Stimulated activated CD8-positive, alpha-beta memory T cell treated with anti-CD3 and anti-CD28 coated beads, Interleukin-15, amount 100 ng/mL, for 48 hours (primary cell): Measurements from ENCODE around the gene MALT1.
A peak's percentile ranks its signal among the peaks of the same experiment; 100 is the strongest.
"Not testable (repeated sequence)": the region's sequence is repeated elsewhere in the genome, so short reads cannot be mapped to it uniquely, and the experiment has no call there.

Experiments used
- DNase-seq, 2 donors: peaks; one replicate each; pipeline ENCODE4 v3.0.0-alpha.2; 2020; ENCODE audit warnings: low read depth in 2 of 2

The MALT1 gene

DNA sequence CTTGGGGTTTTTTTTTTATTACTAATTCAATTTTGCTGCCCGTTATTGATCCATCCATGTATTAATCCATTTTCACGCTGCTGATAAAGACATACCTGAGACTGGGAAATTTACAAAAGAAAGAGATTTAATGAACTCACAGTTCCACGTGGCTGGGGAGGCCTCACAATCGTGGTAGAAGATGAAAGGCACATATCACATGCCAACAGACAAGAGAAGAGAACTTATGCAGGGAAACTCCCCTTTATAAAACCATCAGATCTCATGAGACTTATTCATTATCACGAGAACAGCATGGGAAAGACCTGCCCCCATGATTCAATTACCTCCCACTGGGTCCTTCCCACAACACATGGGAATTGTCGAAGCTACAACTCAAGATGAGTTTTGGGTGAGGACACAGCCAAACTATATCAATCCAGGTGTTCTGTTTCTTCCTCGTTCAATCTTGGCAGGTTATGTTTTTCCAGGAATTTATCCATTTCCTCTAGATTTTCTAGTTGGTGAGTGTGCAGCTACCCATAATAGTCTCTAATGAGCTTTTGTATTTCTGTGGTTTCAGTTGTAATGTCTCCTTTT is 18.0 kb upstream of the MALT1 start:
- not testable (repeated sequence) for DNase-seq

DNA sequence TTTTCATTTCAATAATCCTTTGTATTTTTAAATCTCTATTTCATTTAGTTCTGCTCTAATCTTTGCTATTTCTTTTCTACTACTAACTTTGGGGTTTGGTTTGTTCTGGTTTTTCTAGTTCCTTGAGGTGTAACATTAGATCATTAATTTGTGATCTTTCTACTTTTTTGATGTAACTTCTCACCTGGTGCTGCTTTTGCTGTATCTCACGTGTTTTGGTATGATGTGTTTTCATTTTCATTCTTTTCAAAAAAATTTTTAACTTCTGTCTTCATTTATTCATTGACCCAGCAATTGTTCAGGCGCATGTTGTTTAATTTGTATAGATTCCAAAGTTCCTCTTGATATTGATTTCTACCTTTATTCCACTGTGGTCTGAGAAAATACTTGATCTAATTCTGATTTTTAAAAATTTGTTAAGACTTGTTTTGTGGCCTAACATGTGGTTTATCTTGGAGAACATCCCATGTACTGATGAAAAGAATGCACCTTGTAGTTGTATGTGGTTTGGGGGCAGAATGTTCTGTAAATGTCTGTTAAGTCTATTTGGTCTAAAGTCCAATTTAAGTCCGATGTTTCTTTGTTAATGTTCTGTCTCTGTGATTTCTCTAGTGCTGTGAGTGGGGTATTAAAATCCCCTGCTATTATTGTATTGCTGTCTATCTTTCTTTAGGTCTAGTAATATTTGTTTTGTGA is 17.3 kb upstream of the MALT1 start:
- DNase-seq: no peak

DNA sequence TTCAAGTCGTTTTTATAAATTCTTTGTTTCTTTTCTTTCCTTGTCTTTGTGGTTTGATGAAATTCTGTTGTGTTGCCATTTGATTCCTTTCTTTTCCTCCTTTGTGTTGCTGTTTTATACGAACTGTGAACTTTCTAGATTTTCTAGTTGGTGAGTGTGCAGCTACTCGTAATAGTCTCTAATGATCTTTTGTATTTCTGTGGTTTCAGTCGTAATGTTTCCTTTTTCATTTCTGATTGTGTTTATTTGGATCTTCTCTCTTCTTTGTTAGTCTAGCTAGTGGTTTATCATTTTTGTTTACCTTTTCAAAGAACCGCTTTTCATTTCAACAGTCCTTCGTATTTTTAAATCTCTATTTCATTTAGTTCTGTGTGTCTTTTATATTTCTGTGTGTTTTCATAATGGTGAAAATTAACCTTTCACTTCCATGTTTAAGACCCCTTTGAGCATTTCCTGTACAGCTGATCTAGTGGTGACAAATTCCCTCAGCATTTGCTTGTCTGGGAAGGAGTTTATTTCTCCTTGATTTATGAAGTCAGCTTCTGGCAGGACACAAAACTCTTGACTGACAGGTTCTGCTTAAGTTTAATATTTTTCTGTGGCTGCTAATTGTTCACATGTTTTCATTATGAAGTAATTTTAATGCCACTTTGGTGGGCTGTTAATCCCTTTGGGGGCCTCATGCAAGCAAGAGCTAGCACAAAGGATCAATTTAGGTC is 16.2 kb upstream of the MALT1 start:
- DNase-seq: no peak

DNA sequence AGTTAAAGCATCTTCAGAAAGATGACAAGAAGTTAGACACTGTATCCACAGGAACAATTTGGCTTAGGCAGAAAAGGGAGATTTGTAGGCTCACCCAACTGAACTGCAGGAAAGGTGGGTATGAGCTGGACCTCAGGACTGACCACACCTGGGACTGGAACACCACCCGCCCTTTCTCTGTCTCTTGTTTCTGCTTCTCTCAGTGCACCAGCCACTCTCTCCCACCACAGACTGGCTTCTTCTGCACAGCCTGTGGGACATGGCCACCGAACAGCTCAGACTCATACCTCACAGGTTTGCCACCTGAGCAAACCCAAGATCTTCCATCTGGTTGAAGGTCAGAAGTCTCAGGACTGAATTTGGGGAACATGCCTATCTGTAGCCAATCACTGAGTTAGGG is 14.2 kb upstream of the MALT1 start:
- no peak for DNase-seq

DNA sequence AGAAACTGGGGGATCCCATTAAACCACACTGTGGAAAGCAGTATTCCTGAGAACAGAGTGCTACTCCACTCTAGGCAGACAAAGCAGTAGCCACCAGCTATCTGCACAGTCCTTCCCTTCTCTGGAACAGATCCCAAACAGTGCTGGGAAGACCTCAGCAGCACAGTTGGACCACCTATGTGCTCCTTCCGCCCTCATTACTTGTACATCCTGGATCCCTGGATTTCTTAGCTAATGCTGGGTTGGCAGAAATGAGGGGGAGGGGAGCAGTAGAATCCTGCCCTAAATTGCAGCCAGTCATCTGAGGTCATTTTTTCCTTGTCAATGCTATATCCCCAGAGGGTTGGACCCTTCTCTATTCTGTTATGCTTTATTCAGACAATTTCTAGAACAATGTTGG is 13.8 kb upstream of the MALT1 start:
- no peak for DNase-seq

DNA sequence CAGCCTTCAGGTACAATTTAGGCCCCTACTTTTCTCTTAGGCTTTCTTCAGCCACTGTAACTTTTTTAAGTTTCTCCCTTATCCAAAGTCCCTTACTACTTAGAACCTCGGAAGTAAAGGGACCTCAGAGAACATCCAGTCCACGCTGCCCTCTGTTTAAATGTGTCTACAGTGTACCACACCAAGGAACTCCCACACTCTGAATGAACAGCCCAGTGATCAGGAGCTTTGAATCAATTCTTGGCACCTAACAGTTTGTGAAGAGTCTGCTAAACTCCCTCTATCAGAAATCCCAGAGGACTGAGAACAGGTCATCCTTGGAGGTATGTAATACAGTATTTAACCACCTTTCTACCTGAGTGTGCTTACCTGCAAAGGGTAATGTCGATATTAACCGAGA is 11.6 kb upstream of the MALT1 start:
- no peak for DNase-seq

DNA sequence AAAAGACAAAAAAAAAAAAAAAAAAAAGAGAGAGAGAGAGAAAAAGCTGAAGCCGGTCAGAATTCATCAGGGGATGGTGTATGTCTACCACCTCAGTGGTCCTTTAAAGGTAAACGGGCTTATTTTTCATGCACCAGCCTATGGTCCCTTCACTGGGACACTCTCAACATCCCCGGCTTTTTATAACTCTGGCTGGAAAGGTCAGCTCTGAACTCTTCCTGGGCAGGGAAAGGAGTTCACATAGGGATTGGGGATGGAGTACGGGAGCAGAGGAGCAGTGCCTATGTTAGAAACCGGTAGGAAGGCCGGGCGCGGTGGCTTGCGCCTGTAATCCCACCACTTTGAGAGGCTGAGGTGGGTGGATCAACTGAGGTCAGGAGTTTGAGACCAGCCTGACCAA is 10.3 kb upstream of the MALT1 start:
- no peak for DNase-seq

DNA sequence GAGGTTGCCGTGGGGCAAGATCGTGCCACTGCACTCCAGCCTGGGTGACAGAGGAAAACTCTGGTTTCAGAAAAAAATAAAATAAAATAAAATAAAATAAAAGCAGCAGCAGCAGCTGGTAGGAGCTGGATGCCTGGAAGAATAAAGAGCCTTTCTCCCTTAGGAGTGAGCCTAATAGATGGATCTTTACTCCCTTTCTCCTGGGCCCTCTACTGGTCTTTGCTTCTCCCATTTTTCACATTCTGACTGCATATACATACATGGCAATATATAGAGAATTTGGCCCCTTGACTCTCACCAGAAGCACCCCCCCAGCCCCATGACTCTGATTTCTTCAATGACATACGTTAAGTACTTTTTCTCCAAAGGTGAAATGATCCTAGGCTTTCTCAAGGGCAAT is 9.8 kb upstream of the MALT1 start:
- DNase-seq: no peak

DNA sequence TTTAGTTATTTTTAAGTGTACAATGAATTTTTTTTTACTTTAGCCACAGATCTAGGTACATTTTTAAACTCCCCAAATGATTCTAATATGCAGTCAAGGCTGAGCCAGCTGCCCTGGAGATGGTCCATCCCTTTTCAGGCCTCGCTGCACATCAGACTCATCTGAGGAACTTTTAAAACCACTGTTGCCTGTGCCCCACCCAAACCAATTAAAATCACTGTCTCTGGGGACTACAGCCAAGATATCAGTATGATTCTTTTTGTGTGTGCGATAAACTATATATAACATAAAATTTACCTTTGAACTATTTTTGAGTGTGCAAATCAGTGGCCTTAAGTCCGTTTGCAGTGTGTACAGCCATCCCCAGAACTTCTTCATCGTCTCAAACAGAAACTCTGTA is 9.1 kb upstream of the MALT1 start:
- no peak for DNase-seq

DNA sequence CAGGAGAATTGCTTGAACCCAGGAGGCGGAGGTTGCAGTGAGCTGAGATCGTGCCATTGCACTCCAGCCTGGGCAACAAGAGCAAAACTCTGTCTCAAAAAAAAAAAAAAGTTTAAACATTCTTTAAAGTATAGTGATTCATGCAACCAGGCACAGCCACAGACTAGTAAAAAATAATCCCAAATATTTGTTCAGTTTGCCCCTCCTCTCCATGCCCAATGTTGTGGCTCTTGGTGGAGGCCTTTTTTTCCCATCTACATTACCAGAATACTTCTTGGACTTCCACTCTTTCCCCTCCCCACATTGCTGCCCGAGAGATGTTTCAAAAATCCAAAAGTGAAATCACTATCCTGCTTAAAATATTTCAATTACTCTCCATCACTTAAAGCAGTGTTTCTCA is 5.1 kb upstream of the MALT1 start:
- no peak for DNase-seq

DNA sequence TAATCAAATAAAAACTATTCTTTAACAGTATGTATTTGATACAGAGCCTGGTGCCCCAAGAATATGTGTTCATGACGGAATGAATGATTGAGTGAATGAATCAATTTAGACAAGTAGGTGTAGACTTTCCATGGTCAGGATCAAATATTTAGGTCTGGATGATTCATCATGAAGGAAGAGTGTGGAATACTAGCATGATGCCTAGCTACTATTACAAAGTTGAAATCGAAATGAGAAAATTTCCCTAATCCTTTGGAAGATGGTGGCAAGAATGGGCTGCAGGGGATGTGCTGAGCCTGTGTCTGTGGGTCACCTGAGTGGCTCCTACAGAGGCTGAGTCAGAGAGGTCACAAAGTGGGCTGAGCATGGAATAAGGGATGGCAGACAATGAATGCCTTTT is 3.1 kb upstream of the MALT1 start:
- DNase-seq: no peak

DNA sequence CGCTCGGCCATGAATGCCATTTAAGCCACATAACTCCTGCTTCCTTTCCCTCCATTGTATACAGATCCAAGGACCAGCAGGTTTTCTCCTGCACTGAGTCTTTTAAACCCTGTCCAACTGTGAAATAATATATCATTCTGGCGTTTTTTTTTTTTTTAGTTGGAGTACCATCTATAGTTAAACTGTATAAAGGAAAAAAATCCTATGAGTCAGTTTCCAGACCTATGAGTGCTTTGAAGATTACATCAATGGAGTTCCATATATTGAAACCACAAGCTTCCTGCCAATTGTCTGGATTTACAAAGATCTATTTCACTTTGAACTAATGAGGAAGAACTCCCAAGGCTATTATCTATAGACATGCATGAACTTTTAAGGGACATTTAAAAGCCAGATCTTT is 2.4 kb upstream of the MALT1 start:
- DNase-seq: no peak

DNA sequence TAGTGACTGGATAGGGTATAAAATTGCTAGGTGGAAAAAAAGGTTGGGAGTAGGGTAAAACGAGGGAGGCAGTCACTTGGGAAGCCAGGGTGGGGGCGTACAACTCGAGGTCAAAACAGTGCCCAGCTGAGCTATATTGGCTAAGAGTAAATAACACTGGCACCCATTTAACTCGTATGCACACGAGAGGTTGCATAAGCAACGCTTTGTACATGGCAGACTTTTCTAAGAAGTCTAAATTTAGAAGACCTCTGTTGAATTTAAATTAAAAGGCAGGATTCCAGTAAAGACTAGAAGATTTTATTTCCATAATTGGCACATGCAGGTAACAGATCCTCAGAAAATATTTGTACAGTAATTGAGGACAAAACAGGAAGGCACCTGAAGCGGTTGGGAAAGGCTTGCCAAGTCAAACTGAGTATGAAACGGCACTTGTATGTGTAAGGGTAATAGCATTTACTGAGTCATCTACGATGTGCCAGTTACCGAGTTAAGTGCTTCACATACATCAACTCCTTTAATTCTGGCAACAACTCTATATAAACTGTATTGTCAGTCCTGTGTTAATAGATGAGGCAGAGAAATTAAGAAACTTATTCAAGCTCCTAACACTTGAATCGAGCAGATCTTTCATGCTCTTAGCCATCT is 1.4 kb upstream of the MALT1 start:
- DNase-seq: no peak

DNA sequence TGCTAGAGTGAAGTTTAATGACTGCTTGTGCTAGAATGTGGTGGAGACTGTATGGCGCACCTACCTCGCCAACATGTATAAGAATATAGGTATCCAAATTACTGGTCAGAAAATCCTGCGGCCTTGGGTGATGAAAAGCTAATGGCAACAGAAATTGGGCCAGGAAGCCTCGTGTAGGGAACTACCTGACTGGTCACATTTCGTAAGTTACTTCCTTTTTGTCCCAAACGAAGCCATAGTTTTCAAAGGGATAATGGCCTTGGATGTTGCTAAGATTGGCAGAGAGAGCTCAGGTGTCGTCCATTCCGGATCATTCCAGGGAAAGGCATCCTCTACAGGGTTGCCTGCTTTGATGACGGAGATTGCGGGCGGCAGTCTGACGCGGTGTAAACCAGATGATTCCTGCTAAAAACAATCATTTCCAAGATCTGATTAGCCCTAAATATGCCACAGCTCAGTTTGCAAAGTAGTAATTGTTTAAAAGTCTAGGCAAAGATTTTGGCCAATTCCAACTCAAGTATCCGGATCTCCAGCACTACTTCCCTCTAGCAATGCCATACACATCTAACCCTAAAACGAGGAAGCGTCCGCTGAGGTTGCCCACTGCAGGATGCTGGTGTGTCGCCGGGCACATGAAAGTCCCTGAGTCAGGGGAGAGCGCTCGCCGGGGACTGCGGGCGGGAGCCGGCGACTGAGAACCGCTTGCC is 708 bp upstream of the MALT1 start:
- DNase-seq: no peak

DNA sequence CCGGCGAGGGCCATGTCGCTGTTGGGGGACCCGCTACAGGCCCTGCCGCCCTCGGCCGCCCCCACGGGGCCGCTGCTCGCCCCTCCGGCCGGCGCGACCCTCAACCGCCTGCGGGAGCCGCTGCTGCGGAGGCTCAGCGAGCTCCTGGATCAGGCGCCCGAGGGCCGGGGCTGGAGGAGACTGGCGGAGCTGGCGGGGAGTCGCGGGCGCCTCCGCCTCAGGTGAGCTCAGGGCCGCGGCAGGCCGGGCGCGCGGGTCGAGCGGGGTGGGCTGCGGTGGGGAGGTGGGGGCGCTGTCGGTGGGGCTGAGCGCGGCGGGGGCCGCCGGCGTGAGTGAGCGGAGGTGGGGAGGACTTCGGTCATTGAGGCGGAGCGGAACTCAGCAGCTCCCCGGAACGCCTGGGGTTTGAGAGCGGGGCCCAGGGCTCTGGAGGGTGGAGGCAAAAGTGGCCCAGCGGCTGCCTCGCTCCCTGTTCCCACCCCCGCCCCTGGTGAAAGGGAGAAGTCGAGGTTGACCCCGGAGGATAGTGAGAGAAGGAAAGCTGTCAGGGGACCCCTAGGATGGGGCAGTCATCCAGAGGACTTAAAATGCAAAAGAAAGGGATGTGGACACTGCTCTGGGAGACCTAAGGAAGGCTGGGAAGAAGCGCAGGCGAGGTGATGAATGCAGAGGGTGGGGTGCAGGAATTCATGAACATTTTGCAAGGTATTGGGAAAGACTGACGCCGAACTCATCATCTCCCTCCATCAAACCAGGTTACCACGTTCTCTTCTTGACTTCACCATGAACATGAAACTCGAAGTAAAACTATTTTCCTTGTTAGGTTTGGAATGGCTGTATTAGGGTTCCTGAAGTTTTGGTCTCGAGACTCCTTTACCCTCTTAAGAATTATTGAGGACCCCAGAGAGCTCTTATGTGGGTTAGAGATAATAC is 633 bp downstream of the MALT1 start:
- DNase-seq: peak; percentile 27 to 29

DNA sequence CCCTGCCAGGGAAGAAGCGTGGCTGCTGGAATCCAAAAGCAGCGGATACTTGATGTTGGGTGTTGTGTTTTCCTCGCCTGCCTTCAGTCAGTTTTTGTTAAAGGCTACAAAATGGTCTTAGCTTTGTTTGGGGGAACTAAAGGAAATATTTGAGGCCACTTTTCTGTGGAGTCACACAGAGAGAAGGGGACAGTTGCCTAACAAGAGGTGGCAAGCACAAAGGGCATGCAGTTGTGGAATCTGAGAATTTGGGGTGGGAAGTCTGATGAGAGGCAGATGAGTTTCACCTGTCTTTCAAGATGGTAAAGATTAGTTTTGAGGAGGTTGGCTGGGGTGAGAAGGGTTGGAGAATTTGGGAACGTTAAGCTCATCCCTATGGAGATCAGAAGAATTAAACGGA is 2.9 kb downstream of the MALT1 start:
- no peak for DNase-seq

DNA sequence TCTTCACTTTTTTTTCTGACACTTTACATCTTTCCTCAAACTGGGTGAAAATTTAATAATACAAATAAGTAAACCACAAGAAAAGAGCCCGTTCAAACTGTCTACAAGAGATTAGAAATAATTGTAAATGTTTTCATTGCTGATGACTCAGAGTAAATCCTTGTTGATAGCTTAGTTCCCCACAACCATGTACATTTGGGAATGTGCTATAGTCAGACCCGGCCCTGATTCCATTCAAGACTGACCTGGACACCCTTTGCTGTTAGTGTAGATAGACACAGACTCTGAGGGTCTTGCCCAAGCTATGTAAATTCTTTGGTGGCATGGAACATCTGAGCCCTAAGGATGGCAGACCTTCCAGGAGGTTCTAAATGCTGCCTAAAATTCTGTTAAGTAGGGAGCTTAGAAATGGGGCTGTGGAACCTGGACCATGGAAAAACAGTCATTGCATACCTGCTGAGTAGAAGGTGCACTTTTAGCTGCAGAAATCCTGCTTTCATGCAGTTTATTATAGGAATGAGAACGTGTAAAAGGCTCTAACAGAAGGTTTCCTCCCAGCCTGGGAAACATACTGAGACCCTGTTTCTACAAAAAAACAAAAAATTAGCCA is 3.7 kb downstream of the MALT1 start:
- DNase-seq: no peak

DNA sequence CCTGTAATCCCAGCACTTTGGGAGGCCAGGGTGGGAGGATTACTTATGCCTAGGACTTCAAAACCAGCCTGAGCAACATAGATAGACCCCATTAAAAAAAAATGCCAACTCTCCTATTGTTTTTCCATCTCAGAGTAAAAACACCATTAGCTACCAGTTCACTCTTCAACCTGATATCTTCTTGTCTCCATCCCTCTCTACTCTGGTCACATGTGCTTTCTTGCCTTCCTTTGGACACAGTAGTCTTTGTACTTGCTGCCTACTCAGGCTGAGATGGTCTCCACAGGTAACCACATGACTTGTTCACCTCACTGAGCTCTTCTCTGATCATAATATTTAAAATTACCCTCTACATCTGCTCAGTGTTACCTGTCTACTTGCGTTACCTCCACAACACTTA is 5.0 kb downstream of the MALT1 start:
- no peak for DNase-seq

DNA sequence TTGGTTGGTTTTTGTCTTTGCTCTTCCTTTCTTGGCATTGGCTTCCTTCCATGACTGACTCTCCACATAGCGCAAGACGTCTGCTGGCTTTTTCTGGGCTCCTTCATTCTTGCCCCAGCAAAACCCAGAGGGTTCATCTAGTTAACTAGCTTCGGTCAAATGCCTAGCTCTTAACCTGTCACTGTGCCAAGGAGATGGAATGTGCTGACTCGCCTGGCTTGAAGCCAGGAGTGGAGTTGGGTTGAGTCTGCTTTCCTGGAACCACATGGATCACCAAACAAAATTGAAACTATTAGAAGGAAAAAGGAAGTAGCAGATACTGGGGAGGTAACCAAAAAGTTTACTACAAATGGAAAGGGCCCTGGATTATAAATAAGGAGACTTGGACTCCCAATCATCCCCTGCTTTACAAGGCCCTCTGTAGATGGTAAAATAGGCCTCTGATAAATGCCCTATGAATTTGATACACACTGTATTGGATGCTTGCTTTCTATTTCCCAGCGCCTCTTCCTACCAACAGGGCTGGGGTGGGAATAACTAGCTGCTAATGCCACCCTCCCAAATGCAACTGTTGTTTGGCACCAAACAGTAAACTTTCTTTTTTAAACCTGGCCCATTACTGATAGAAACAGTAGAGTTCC is 11.3 kb downstream of the MALT1 start:
- DNase-seq: no peak

DNA sequence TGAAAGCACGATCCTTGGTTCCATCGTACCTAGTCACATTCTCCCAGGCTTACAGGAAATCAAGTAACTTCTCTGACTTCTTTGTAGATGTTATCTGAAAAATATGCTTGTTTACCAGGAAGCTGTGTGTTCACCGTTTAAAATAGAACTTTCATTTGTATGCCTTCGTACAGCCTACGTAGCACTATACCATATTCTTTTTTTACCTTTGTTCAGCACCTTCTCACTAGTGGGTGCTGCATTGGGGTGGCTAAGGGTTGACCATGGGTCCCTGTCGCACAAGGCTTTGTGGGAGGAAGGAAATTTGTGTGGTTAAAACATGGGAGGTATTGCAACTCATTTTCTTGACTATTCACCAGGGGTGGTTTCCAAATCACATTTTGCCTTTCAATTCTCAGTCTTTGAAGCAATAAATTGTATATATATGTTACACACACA is 16.6 kb downstream of the MALT1 start:
- DNase-seq: peak; percentile 30 to 41
